Mucosa of rectum (tissue), 2 donors: ENCODE measurements around the gene MMP20.

Source experiments
- H3K27ac ChIP-seq, 2 donors: one replicate each; pipeline ENCODE4 v1.7.0; 2013; ENCODE audit warnings: inconsistent platforms in 2 of 2, low read depth in 2 of 2, low read length in 2 of 2
- H3K27me3 ChIP-seq, 2 donors: one replicate each; pipeline ENCODE4 v1.7.0; 2013; ENCODE audit warnings: low read length in 2 of 2; ENCODE audit not compliant: control insufficient read depth in 2 of 2, insufficient read depth in 2 of 2
- H3K36me3 ChIP-seq, 2 donors: one replicate each; pipeline ENCODE4 v1.7.0; 2013; ENCODE audit warnings: low read length in 2 of 2; ENCODE audit not compliant: control insufficient read depth in 2 of 2, insufficient read depth in 2 of 2
- H3K4me1 ChIP-seq, 2 donors: one replicate each; pipeline ENCODE4 v1.7.0; 2013; ENCODE audit warnings: low read length in 2 of 2, mild to moderate bottlenecking in 1 of 2; ENCODE audit not compliant: control insufficient read depth in 2 of 2, insufficient read depth in 2 of 2
- H3K4me3 ChIP-seq, 2 donors: one replicate each; pipeline ENCODE4 v1.7.0; 2013; ENCODE audit warnings: low read length in 2 of 2
- H3K9ac ChIP-seq, 2 donors: one replicate each; pipeline ENCODE4 v1.7.0; 2013; ENCODE audit warnings: low read length in 2 of 2, low read depth in 1 of 2, mild to moderate bottlenecking in 1 of 2
- H3K9me3 ChIP-seq, 2 donors: one replicate each; pipeline ENCODE4 v1.7.0; 2013; ENCODE audit warnings: low read length in 2 of 2; ENCODE audit not compliant: control insufficient read depth in 2 of 2
- donor health status: healthy.
- donor health status: Normal muscosa, but diverticular disease.

The MMP20 gene

DNA sequence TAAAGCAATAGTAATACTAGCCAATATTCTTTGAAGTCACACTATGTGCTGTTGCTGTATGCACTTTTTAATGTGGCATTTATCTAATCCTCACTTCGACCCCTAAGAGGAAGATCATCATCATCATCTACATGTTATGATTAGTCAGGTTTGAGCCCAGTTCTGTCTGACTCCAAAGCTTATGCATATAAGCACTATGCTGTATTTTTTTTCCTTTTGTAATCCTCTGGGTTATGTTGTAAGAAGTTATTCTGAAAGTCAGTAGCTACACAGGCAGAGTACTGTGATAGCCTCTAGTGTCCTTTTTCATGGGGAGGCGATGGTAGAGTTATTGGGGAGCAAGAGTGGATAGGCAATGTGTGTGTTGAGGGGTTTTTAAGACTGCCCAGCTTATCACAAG is 11.1 kb downstream of the MMP20 start:
- H3K9ac ChIP-seq: no peak overlapping the region
- no peaks in the 10 kb centered on the region for H3K4me1 ChIP-seq
- H3K4me3 ChIP-seq: no peak overlapping the region
- H3K9me3 ChIP-seq: no peaks in the 10 kb centered on the region
- H3K36me3 ChIP-seq: no peaks in the 10 kb centered on the region
- H3K27ac ChIP-seq: no peak overlapping the region
- no peaks in the 10 kb centered on the region for H3K27me3 ChIP-seq

DNA sequence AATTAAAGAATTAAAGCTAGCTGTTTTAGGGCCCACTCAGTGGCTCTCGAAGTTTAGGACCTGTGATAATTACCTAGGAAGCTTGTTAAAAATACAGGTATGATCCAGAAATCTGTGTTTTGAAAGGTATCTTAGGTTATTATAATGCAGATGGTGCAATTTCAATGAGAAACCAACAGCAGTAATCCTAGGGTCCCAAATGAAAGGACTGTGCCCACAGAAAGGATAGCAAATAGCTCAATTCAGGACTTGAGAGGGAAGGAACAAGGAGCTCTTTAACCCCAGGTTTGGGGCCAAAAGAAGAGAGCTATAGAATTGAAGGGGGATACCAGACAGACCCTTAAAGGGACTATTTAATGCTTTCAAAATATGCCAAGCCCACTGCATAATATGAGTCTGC is 11.7 kb downstream of the MMP20 start:
- Histone ChIP-seq H3K36me3 (no peaks in the 10 kb centered on the region), H3K27ac (no peak overlapping the region), H3K4me3 (no peak overlapping the region), H3K4me1 (no peaks in the 10 kb centered on the region), H3K27me3 (no peaks in the 10 kb centered on the region), H3K9ac (no peak overlapping the region), H3K9me3 (no peaks in the 10 kb centered on the region)

DNA sequence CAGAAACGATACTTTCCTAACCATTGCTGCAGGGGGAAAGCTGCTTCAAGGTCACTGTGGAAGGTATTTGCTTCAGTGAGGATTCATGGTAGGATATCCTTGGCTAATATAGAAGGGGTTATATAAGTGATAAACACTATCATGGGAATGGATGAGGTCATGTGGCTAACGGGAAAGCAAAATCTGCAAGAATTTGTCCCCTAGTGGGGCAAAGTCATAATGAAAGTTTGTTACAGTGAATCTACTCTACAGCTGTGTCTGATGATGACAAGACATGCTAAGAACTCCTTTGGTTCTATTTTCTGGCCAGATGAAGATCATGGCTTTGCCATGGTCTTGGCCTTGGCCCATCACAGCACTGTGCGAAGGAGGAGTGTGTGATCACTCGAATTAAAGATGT is 13.8 kb downstream of the MMP20 start:
- no peak overlapping the region for H3K27ac ChIP-seq

DNA sequence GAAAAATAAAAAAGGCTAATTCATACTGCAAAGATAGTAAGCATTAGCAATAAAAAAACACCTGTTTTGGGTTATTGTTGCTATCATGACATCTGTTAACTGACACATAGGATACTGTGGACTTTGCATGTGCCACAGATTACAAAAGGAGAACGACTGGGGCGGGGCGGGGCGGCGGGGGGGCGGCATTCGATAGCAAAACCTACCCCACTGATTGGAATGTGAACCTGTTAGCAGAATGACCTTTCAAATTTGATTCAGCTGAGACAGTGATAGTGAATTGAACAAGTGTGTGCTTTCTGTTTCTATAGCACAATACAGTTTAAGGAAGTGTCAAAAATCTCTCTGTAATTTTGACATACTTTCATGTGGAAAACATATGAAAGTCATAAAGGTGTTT is 14.9 kb downstream of the MMP20 start:
- no peaks in the 10 kb centered on the region for H3K36me3 ChIP-seq
- no peaks in the 10 kb centered on the region for H3K27me3 ChIP-seq
- no peak overlapping the region for H3K4me3 ChIP-seq
- H3K9ac ChIP-seq: no peak overlapping the region
- no peaks in the 10 kb centered on the region for H3K4me1 ChIP-seq
- no peak overlapping the region for H3K27ac ChIP-seq
- no peaks in the 10 kb centered on the region for H3K9me3 ChIP-seq

More for the DNA sequence above, 13.8 kb downstream of the MMP20 start:
- no peaks in the 10 kb centered on the region for H3K9me3 ChIP-seq
- no peak overlapping the region for H3K4me3 ChIP-seq
- H3K9ac ChIP-seq: no peak overlapping the region
- H3K36me3 ChIP-seq: no peaks in the 10 kb centered on the region
- H3K4me1 ChIP-seq: no peaks in the 10 kb centered on the region
- H3K27me3 ChIP-seq: no peaks in the 10 kb centered on the region

DNA sequence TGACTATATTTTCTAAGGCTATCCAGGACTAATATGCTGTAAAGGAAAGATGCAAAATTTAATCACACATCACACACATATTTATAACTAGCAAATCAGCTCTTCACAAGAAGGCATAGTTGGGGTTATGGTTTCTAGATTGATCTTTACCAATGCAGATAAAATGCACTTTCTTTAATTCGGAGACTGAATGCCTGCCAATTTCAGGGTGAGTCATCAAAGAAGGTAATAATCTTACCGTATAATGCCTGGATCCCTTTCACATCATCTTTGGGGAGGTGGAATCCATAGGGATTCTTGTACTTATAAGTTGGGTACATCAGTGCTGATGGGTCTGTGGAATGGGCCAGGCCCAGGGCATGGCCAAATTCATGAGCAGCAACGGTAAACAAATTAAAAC is 16.4 kb downstream of the MMP20 start:
- Histone ChIP-seq H3K27me3 (no peaks in the 10 kb centered on the region), H3K9me3 (no peaks in the 10 kb centered on the region), H3K36me3 (no peaks in the 10 kb centered on the region), H3K27ac (no peak overlapping the region), H3K9ac (no peak overlapping the region), H3K4me1 (no peaks in the 10 kb centered on the region), H3K4me3 (no peak overlapping the region)

DNA sequence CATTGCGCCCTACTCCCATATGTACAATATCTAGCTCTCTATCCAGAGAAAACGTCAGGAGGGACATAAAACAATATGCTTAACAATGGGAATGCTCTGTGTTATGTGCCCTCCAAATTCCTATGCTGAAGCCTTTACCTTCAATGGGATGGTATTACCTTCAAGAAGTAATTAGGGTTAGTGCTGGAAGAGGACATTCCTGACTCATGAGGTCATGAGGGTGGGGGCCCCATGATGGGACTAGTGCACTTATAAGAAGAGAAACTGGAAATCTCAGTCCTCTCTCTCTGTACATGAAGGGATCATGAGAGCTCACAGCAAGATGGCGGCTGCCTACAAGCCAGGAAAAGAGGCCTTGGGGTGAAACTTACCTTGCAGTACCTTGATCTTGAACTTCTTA is 20.3 kb downstream of the MMP20 start:
- Histone ChIP-seq H3K9me3 (no peaks in the 10 kb centered on the region), H3K27me3 (no peaks in the 10 kb centered on the region), H3K4me1 (no peaks in the 10 kb centered on the region), H3K9ac (no peak overlapping the region), H3K4me3 (no peak overlapping the region), H3K27ac (no peak overlapping the region), H3K36me3 (no peaks in the 10 kb centered on the region)

DNA sequence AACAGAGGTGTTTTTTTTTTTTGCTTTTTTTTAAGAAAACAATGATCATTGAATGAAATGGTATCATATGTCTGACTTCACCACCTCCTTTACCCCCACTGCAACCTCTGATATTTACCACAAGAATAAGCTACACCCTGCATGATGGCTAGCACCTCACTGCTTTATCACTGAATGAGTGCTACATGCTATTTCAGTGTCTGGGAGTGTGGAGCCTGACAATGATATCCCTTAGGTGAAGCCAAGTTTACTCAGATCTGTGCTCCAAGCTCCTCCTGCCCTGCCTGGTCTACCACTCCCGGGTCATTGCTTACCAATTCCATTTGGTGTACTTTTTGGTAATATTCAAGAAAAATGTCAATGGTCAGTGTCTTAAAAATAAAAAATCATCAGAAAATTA is 21.1 kb downstream of the MMP20 start:
- Histone ChIP-seq H3K27me3 (no peaks in the 10 kb centered on the region), H3K4me1 (no peaks in the 10 kb centered on the region), H3K27ac (no peak overlapping the region), H3K9me3 (no peaks in the 10 kb centered on the region), H3K4me3 (no peak overlapping the region), H3K36me3 (no peaks in the 10 kb centered on the region), H3K9ac (no peak overlapping the region)

DNA sequence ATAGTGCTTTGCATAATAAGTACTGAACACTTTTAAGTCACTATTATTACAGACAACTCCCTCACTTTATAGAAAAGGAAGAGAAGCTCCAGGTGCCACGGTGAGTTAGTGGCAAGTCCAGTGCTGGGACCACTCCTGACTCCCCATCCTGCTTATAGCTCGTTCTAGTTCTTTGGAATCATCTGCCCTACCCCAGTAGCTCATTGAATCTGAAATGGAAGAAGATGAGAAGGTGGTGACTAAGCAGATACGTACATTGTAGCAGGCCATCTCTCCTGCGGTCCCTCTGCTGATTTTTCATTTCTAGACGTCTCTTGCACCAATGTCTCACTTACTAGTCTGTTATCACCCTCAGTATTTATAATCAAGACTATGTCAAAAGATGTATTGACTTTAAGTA is 21.6 kb downstream of the MMP20 start:
- H3K27ac ChIP-seq: peak overlapping the region in 1 of 2 donors; percentile 12

DNA sequence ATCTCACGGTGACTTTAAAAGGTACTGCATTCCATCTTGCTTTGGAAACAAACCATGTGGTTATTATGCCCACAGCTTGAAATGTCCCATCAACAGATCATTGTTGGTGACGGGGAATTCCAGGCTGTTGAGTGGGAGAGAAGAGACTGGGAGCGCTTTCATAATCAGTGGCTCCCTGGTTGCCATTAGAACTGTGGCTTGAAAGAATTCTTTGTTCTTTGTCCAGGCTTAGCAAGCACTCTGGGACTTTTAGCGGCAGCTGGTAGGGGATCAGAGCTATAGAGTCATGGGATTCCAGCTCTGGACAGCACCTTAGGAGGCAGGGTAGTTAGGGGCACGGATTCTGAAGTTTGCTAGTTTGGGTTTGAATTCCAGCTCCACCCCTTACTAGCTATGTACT is 22.0 kb downstream of the MMP20 start:
- Histone ChIP-seq H3K9ac (no peak overlapping the region), H3K27ac (no peak overlapping the region)

More for the DNA sequence above, 21.6 kb downstream of the MMP20 start:
- H3K4me3 ChIP-seq: no peak overlapping the region
- H3K4me1 ChIP-seq: no peaks in the 10 kb centered on the region
- no peaks in the 10 kb centered on the region for H3K36me3 ChIP-seq
- no peaks in the 10 kb centered on the region for H3K27me3 ChIP-seq
- H3K9ac ChIP-seq: no peak overlapping the region
- no peaks in the 10 kb centered on the region for H3K9me3 ChIP-seq

DNA sequence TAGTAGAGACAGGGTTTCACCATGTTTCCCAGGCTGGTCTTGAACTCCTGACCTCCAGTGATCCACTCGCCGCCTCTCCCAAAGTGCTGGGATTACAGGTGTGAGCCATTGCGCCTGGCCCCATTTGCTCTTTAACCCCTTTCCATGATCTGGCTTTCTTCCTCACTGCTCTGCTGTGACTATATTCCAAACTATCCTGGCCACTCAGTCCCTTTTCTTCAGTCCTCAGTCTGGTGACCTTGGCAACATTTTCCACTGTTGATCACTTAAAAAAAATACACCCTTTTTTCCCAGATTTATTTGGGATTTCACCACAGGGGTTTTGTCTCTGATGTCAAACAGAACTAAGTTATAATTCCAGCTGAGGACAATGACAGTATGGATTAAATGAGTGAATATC is 24.5 kb downstream of the MMP20 start:
- H3K4me1 ChIP-seq: no peaks in the 10 kb centered on the region
- H3K4me3 ChIP-seq: no peak overlapping the region
- H3K9me3 ChIP-seq: no peaks in the 10 kb centered on the region
- no peak overlapping the region for H3K27ac ChIP-seq
- no peak overlapping the region for H3K9ac ChIP-seq
- H3K36me3 ChIP-seq: no peaks in the 10 kb centered on the region
- no peaks in the 10 kb centered on the region for H3K27me3 ChIP-seq

More for the DNA sequence above, 22.0 kb downstream of the MMP20 start:
- no peak overlapping the region for H3K4me3 ChIP-seq
- H3K9me3 ChIP-seq: no peaks in the 10 kb centered on the region
- no peaks in the 10 kb centered on the region for H3K36me3 ChIP-seq
- H3K4me1 ChIP-seq: no peaks in the 10 kb centered on the region
- H3K27me3 ChIP-seq: no peaks in the 10 kb centered on the region

DNA sequence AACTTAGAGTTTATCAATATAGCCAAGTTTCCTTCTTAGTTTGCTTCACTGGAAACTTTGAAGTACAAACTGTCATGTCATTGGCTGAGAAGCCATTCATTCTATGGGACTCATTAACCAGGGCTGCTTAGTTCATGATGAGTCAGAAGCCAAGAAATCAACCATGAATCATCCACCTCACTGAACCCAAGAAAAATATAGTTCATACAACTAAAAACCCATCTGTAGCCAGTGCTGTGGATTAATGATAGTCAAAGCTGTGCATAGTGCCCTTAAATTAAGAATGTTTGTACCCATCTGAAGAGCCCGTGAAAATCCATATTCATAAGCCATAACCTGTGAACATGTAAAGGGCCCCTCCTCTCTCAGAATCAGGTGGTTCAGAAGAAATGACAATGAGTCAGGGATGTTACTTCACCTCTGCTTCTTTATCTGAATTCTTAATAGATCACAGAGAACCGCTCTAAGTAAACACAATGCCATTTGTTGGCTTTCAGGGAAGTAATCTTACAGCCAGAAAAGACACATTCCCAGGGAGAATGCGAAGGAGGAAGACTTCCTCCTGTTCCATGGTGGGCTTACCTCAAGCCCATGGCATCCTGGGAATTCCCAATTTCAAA is 25.4 kb downstream of the MMP20 start:
- Histone ChIP-seq H3K4me3 (no peak overlapping the region), H3K9me3 (no peaks in the 10 kb centered on the region), H3K9ac (no peak overlapping the region), H3K27ac (peak overlapping the region in 1 of 2 donors; percentile 48), H3K27me3 (no peaks in the 10 kb centered on the region), H3K4me1 (no peaks in the 10 kb centered on the region), H3K36me3 (no peaks in the 10 kb centered on the region)
